Astrocyte of the spinal cord (primary cell): Measurements from ENCODE around the gene SLC9A9.

Experiments
- DNase-seq: peaks from one replicate; pipeline ENCODE4 v3.0.0; 2011; ENCODE audit warnings: low read depth, low spot score
- H3K4me3 ChIP-seq: 2 replicates; pipeline ENCODE4 v1.5.1; 2011; ENCODE audit warnings: low read depth, mild to moderate bottlenecking, low read length, moderate library complexity
- in situ Hi-C: cut with HindIII; loops from 2 replicates; pipeline ENCODE4 v1.10.0; 2017; ENCODE audit warnings: low sequenced_read_pairs
- TF ChIP-seq, protein P1 (sequence below): IDR thresholded peaks from 2 replicates; pipeline ENCODE4 v1.5.1; 2012; ENCODE audit warnings: low read depth, mild to moderate bottlenecking, low read length, inconsistent platforms

SLC9A9 gene

DNA sequence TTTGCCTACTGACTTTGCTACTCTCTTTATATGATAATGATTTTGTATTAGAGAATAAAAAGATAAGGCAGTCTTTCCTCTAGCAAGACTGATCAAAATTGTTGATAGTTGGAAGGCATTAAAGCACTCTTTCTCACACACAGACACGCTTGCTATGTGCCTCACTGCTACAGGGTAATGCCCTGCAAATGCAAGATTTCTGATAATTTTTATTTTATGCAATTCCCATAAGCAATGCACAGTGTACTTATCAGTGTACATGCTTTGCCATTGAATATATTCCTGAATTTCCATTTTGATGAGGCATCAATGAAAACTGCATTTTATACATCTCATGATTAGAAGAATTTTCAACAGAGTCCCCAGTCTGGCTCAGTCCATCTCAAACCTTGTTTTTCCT lies 465.5 kb downstream of the SLC9A9 start:
- in situ Hi-C loops = no loop called here
- no peak overlapping the region for H3K4me3 ChIP-seq
- no peak for DNase-seq
- TF ChIP-seq, protein P1, sequence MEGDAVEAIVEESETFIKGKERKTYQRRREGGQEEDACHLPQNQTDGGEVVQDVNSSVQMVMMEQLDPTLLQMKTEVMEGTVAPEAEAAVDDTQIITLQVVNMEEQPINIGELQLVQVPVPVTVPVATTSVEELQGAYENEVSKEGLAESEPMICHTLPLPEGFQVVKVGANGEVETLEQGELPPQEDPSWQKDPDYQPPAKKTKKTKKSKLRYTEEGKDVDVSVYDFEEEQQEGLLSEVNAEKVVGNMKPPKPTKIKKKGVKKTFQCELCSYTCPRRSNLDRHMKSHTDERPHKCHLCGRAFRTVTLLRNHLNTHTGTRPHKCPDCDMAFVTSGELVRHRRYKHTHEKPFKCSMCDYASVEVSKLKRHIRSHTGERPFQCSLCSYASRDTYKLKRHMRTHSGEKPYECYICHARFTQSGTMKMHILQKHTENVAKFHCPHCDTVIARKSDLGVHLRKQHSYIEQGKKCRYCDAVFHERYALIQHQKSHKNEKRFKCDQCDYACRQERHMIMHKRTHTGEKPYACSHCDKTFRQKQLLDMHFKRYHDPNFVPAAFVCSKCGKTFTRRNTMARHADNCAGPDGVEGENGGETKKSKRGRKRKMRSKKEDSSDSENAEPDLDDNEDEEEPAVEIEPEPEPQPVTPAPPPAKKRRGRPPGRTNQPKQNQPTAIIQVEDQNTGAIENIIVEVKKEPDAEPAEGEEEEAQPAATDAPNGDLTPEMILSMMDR = no peak

DNA sequence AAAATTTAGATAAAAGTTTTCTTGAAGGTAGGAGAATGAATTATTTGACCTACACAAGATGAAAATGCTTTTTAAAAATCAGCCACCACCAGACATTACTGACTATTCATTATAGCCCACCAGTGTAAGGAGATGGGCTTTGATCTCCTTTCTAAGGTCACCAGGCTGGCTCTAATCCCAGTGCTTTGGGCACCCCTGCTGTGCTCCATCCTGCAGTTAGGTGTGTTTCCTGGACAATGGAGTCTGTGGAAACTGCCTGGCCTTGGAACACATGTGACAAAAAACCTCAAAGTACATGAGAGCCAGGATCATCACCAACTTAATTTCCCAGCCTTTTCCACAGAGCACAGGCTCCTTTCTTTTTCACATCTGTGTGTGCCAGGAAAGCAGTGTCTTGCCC lies 467.8 kb downstream of the SLC9A9 start:
- TF ChIP-seq, protein P1 = no peak
- in situ Hi-C loops = no loop called here
- no peak overlapping the region for H3K4me3 ChIP-seq
- peak; percentile 10 for DNase-seq

DNA sequence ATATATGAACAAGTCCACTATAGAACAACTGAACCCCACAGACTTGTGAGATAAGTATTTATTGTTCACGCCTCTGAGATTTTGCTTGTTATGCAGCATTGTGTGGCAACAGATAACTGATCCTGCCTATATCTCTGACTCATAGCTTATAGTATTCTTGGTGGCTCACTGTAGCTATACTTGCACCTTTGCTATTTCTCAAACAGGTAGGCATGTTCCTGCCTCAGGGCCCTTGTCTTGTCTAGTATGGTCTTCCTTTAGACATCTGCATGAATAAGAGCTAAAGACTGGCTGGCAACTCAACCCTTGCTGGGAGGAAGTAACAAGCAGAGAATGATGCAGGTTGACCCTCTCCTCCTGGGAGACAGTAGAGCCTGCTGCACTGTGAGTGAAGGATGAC lies 472.6 kb downstream of the SLC9A9 start:
- no peak for DNase-seq
- TF ChIP-seq, protein P1 = no peak
- in situ Hi-C loops = no loop called here
- no peak overlapping the region for H3K4me3 ChIP-seq

DNA sequence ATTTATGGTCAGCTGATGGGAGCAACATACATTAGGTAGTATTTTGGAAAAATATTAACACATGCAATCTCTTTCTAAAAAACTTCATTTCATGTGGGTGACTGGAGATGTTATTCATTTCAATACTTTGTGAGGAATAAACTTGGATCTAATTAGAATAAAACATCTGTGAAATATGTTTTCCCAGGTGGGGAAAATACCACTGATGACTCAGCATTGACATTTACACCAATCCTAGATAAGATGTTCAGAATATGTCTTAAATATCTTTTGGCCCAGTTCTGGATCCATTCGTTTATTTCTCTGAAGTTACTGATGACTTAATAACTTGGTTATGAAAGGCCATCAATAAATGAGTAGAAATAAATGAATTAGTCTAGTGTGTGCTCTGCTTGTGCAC lies 481.1 kb downstream of the SLC9A9 start:
- in situ Hi-C loops = no loop called here
- TF ChIP-seq, protein P1 = no peak
- DNase-seq = no peak
- H3K4me3 ChIP-seq = no peak overlapping the region

DNA sequence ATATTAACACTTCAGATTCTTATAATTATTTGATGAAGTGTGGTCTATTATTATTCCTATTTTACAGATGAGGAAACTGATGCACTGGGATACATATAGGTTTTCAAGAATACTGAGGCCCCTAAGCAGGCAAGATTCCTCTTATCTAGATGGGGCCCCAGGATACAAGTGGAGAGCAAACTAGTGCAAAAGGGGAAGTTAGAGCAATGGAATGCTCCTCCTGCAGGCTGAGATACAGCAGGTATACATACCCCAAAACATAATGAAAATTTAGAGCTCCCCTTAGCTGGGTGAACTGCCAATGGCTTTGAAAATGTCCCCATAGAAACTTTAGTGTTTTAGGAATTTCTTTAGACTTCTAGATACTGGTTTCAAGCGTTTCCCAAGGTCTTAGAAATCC lies 481.6 kb downstream of the SLC9A9 start:
- no peak overlapping the region for H3K4me3 ChIP-seq
- TF ChIP-seq, protein P1 = no peak

DNA sequence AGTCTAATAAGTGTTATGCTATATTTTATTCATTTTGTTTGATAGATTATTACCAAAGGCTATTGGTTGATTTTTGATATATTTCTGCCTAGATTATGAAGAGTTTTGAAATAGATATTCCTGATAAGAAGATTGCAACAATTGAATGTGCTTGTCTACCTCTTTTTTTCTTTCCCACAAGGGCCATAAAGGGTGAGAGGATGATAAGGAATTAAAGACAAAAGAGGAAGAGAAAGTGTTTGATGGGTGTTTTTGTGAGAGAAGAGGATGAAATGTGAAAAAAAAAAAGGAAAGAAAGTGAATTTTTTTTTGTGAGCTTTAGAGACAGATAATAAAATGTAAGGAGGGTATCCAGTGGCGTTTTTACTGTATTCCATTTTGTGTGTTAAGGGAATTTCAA lies 484.3 kb downstream of the SLC9A9 start:
- TF ChIP-seq, protein P1 = no peak
- DNase-seq = no peak
- in situ Hi-C loops = no loop called here
- no peak overlapping the region for H3K4me3 ChIP-seq

More for the DNA sequence above, 481.6 kb downstream of the SLC9A9 start:
- no peak for DNase-seq
- in situ Hi-C loops = no loop called here

DNA sequence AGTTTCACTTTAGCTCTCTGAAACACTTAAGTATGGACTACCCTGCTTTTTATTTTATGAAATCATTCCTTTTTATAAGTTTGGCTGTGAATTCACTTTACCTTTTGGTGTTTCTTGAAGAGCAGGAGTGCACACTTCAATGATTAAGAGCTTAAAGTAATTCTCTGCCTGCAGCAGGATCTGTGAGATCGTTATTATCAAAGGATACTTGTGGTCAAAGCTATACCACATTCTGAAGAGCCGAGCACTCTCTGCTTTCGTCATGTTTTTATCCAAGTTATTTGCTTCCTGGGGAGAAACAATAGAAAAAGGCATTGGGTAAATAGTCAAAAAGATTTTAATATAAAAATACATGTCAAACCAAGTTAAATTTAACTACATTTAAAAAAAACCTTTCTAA lies 485.0 kb downstream of the SLC9A9 start:
- peak; percentile 73 for DNase-seq
- in situ Hi-C loops = no loop called here
- H3K4me3 ChIP-seq = no peak overlapping the region
- TF ChIP-seq, protein P1 = no peak
